K562 (cell line): ENCODE data around the gene PLCL2. TPM values are rescaled to one million over a fixed set of nuclear protein-coding genes. Genes with fewer than 3 reads are reported as not detected.

ENCODE experiments used
- ATF1 ChIP-seq, 2 experiments: fragments of 450-650 bp in 1 of 2; IDR thresholded peaks; 2 replicates each; pipeline ENCODE4 v1.6.1; 2016; ENCODE audit warnings: missing compliant biosample characterization in 1 of 2, missing genetic modification characterization in 1 of 2
- CCNT2 ChIP-seq: IDR thresholded peaks from 2 replicates; pipeline ENCODE4 v1.6.1; 2011; ENCODE audit warnings: borderline replicate concordance, low read depth, mild to moderate bottlenecking, moderate library complexity, mixed read lengths, low read length; ENCODE audit not compliant: insufficient read length; ENCODE audit errors: extremely low read depth
- GABPB1 ChIP-seq: sonication (generic); formaldehyde crosslinking; IDR thresholded peaks from 2 replicates; pipeline ENCODE4 v1.8.0; 2022; ENCODE audit warnings: mild to moderate bottlenecking, missing genetic modification reagents
- MNT ChIP-seq, 2 experiments: fragments of 450-650 bp; conservative IDR thresholded peaks; 2 replicates each; pipeline ENCODE4 v1.6.1; 2017; ENCODE audit warnings: mild to moderate bottlenecking in 2 of 2, moderate library complexity in 2 of 2
- RCOR1 ChIP-seq, 2 experiments: IDR thresholded peaks; 2 replicates each; pipeline ENCODE4 v1.6.1; 2012; ENCODE audit warnings: low read depth in 2 of 2, low read length in 2 of 2, borderline replicate concordance in 1 of 2, improper control_type of control experiment in 1 of 2
- ZBTB40 ChIP-seq, 2 experiments: fragments of 450-650 bp in 1 of 2; sonication (generic) in 1 of 2; formaldehyde crosslinking in 1 of 2; IDR thresholded peaks; 2 replicates each; pipeline versions ENCODE4 v1.7.1 to v1.9.0; 2016 to 2022; ENCODE audit warnings: inconsistent platforms in 1 of 2, mild to moderate bottlenecking in 1 of 2, missing genetic modification reagents in 1 of 2
- polyA plus RNA-seq, 8 experiments: library from polyadenylated mRNA; depleted of rRNA in 4 of 8; stranded (reverse) in 5 of 8; unstranded in 3 of 8; fragments of >200 nt; fragmentation: Nextera tagmentation in 2 of 8; fragmentation: Illumina TruSeq in 1 of 8; extraction: Ambion mirVana in 2 of 8; extraction: Trizol in 1 of 8; gene quantifications; 2 replicates each; pipeline versions ENCODE4 v1.2.1 to v1.2.3, GENCODE V29; 2011 to 2014; ENCODE audit warnings: inconsistent platforms in 1 of 8, missing spikeins in 1 of 8
- total RNA-seq, 7 experiments: library from RNA; depleted of rRNA in 6 of 7; stranded (reverse); fragments of >200 nt in 6 of 7; fragmentation: Illumina TruSeq in 2 of 7; extraction: Trizol in 2 of 7; gene quantifications; 2 replicates each; pipeline versions ENCODE4 v1.2.1 to v1.2.3, GENCODE V29; 2011 to 2021; ENCODE audit warnings: low replicate concordance in 1 of 7

The PLCL2 gene
- total and polyA plus RNA-seq, 9 of the 15 experiments (the other 6 are each of a cell fraction or from before 2014, with no cell fraction given) = 0.03 to 0.18 (median 0.11) TPM; not detected in 2

- TF ChIP-seq ZBTB40 (IDR thresholded peaks at IDR 0.05) (no peak), ZBTB40 (CRISPR knock-in tag; IDR thresholded peaks at IDR 0.05) (no peak), CCNT2 (no peak), GABPB1 (CRISPR knock-in tag) (no peak), MNT (conservative IDR thresholded peaks at IDR 0.05) (no peak), RCOR1 (IDR thresholded peaks at IDR 0.05; ENCODE audit: borderline replicate concordance in 1 of 2, low read depth in 2 of 2, low read length in 2 of 2) (no peak), ATF1 (CRISPR knock-in tag; IDR thresholded peaks at IDR 0.05) (no peak), ATF1 (tag; IDR thresholded peaks at IDR 0.05) (no peak)
Observed at GRCh38 chr3:16929311-16929710, 44.6 kb downstream of the PLCL2 start (continued).
